CD4-positive, alpha-beta T cell treated with Interferon gamma for 1 hour (primary cell): Measurements from ENCODE around the gene PPTC7.
"Not testable (repeated sequence)": the region's sequence is repeated elsewhere in the genome, so short reads cannot be mapped to it uniquely, and the experiment has no call there.

Source experiments
- DNase-seq: peaks from one replicate; pipeline ENCODE4 v3.0.0-alpha.2; 2020

The PPTC7 gene, protein sequence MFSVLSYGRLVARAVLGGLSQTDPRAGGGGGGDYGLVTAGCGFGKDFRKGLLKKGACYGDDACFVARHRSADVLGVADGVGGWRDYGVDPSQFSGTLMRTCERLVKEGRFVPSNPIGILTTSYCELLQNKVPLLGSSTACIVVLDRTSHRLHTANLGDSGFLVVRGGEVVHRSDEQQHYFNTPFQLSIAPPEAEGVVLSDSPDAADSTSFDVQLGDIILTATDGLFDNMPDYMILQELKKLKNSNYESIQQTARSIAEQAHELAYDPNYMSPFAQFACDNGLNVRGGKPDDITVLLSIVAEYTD

DNA sequence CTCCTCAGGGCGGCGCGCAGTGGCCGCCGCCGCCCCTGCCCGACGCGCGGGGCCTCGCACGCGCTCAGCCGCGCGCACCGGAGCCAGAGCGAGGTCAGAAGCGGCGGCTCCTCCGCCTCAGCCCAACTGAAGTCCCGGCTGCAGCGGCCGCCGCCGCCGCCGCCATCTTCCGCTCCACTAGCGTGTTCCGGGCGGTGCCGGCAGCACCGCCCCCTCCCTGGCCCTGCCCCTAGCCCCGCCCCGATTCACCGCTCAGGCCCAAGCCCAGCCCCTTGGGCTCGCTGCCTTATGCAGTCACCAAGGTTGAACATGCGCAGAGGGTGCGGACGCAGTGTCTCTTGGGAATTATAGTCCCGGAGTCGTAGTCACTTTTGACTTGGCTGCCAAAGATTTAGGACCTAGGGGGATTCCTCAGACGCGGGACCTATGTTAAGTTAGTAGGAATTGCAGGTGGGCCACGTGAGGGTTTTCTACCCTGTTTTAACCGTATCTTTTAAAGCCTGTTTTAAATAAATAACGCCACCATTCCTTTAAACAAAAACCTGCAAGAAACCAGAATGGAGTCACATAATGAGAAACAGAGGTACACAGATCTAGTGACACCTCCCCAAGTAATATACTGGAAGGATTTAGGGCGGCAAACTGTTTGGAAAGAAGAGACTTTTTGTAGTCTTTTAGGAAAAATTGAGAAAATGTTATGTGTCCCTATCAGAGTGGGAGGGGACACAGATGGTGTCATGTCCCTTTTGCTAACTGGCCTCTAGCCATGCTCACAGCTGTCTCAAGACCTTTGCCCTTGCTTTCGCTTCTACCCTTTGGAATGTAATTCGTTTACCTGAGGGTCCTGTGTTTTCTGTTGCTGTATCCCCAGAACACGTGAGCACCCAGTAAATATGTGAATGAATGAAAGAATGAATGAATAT is at the start of gene PPTC7:
Gene PPTC7, minus strand, starts transcription at position 182 of the 923 bp plus-strand sequence. CDS start 287 bp downstream, outside the sequence.
- peak; percentile 96 for DNase-seq

DNA sequence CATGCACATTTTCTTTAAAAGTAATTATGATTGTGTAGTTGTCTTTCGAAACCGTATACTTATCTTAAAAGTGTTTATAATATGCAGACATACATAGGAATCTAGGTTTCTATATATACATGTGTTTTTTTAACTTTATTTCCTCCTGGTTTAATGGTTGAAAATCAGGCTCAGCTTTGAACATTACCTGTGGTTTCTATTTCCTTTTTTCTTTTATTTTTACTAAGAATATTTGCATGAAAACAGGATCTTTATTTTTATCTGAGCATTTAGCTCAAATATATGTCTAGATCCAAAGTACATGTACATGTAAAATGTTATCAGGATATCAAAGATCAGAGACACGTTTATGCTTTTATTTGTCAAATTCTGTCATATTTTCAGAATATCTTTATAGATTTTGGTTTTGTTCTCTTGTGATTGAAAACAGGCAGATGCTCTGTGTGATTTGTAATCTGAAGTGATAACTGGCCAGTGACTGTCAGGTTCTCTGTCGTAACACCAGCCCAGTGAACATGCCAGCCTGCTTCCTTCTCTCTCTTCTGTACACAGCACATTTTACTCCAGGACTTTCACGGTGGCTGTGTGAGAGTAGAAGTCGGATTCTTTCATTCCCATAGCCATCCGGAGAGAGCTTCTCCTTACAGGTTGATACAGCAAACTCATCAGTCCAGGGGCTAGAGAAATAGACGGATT is 44.5 kb upstream of the PPTC7 start:
- DNase-seq = no peak

DNA sequence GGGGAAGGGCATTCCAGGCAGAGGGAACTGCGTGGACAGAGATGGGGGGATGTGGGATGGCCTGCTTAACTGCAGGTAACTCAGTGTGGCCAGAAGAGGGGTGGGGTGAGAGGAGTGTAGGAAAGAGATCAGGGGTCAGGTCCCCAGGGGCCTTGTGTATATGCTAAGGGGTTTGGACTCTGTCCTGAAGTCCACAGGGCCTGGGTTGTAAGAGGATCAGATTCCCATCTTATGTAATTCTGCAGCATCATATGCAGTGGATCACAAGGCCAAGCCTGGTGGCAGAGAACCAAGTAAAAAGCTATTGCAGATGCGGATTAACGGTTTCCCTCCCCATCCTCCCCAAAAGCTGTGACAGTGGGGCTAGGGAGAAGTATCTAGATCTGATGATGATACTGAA is 39.5 kb upstream of the PPTC7 start:
- DNase-seq = no peak

DNA sequence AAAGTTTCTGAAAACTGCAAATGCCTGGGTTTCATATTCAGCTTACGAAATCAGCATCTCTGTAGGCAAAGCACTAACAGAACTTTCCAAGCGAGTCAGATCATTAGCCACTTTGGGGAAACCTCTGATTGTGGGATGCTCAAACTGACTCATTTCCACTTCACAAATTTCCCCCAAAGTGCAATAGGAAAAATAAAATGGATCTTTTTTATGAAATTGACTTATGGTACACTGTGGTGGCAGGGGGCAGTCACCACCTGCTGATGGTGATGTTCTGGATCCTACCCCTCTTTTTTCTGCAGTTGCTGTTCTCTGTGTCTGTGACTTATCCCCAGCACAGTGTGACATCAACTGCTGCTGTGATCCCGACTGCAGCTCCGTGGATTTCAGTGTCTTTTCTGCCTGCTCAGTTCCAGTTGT is 36.4 kb upstream of the PPTC7 start:
- DNase-seq = peak; percentile 20

DNA sequence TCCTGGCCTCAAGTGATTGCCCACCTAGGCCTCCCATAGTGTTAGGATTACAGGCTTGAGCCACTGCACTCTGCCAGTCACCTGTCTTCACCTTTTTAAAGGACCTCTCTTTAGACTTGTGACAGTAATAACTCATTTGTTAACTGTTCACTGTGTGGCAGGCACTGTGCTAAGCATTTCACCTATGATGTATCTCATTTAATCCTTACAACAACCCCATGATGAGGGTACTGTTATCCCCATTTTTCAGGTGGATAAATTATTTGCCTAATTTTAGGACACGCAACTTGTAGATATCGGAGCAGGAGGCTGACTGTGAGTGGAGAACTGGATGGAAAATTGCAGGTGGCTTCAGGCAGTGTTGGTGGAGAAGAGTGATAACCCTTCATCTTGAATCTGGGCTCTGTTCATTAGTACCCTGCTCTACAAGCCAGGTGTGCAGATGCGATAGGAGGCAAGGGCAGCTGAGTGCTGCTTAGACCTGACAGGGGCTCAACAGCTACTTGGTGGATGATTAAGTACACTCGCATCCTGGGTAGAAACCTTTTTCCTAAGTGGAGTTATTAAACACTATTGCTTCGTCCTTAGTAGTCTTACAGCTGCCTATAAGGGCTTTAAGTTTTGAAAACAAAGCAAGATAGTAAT is 33.5 kb upstream of the PPTC7 start:
- no peak for DNase-seq

DNA sequence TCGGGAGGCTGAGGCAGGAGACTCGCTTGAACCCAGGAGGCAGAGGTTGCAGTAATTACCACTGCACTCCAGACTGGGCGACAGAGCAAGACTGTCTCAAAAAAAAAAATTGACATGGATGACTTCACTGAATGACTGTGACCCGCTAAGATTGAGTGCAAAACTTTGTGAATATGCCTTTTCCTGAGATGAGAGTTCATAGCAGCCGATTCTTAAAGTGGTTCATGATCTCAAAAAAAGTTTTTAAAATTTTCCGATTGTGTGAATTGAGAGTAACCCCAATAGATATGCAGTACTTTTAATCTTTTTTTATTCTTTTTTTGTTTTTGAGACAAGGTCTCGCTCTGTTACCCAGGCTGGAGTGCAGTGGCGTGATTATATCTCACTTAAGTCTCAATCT is 32.1 kb upstream of the PPTC7 start:
- no peak for DNase-seq

DNA sequence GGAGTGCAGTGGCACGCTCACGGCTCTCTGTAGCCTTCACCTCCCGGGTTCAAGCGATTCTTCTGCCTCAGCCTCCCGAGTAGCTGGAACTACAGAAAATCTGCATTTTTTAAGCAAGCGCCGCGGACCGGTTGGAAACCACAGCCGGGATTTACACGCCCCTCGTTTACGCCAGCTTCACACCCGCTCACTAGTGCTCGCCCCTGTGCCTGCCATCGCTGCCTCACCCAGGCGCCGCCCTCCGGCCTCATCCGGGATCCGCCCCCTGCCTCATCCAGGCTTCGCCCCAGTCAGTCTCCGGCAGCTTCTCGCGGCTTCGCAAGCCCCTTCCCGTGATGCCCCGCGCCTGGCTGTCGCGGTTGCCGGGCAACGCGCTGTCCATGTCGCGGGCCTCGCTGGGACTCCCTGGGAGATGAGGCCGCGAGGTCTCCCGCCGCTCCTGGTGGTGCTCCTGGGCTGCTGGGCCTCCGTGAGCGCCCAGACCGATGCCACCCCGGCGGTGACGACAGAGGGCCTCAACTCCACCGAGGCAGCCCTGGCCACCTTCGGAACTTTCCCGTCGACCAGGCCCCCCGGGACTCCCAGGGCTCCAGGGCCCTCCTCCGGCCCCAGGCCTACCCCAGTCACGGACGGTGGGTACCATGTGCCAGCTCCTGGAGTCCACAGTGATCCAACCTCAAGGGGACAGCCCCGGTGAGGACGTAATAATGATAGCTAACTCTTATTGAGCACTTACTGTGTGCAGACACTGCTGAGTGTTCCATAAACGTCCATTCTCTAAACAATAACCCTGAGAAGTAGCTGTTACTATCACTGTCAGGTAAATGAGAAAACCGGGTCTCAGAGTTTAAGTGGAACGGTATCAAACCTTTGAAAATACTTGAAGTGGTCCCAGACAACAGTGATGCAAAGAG is 30.9 kb upstream of the PPTC7 start, which contains the start of gene TCTN1:
Gene TCTN1, plus strand, starts transcription at position 359 of the 914 bp plus-strand sequence. Its CDS starts 54 bp downstream, at position 413.
- peak; percentile 95 for DNase-seq

DNA sequence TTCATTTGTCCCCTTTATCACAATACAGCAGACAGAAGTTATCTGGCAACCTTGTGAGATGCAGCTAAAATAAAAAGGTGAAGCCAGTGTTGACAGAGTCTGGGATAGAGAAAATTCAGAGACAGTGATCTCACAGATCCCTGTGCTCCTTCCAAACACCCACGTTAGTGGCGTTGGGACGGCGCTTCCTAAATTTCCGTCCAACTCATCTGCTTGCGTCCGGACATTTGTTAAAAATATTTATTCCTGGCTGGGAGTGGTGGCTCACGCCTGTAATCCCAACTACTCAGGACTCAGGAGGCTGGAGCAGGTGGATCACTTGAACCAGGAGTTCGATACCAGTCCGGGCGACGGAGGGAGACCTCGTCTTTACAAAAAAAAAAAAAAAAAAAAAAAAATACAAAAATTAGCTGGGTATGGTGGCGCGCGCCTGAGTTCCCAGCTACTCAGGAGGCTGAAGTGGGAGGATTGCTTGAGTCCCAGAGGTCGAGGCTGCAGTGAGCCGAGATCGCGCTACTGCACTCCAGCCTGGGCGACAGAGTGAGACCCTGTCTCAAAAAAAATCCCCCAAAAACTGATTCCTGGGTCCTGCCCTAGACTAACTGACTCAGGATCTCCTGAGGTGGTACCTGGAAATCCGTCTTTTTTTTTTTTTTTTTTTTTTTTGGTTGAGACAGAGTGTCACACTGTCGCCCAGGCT is 30.1 kb upstream of the PPTC7 start:
- DNase-seq = no peak

DNA sequence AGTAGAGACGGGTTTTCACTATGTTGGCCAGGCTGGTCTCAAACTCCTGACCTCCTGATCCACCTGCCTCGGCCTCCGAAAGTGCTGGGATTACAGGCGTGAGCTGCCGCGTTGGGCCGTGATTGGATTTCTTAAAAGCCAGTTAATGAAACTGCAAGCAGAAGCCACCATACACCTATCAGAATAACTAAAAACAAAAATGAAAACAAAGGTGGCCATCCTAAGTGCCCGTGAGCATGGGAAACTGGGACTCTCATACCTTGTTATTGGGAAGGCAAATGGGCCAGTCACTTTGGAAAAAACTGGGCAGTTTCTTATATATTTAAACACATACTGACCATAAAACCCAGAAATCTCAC is 23.1 kb upstream of the PPTC7 start:
- DNase-seq = no peak

DNA sequence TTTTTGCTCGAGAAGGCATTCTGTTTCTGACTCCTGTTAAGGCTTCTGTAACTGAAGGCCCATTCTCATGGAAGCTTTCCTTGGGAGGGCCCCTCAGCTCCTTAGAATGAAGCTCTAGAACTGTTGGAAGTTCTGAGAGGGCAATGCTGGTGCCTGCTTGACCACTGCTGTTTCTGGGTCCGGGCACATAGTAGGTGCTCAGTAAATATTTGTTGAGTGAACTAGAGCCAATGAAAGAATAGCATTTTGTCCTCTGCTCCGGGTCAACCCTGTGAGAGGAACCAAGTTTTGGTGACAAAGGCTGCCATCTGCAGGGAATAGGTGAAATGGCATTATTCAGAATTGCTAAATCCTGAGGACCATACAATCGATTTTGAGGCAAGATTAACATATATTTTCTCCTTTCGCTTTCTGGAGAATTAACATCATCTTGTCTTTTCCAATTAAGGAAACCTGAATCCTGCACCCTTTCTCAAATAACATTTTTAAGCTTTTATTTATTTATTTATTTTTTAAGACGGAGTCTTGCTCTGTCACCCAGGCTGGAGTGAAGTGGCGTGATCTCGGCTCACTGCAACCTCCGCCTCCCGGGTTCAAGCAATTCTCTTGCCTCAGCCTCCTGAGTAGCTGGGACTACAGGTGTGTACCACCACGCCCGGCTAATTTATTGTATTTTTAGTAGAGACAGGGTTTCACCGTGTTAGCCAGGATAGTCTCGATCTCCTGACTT is 19.1 kb upstream of the PPTC7 start:
- peak; percentile 49 for DNase-seq

DNA sequence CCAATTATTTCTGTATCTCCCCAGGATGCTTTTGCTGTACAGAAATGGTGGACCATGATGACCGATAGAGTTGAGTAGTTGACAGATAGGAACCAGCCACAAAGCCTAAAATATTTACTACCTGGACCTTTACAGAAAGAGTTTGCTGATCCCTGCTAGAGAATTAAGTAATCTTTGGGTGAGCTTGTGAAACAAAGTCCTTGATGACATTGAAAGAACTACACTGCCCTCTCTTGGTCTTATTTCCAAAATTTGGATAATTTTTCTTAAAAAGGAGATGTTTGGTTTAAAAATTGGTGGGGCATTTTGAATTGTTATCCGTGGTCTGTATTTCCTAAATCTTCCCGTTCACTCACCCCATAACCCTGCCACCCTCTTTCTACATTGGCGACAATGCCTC is 17.1 kb upstream of the PPTC7 start:
- DNase-seq = no peak

DNA sequence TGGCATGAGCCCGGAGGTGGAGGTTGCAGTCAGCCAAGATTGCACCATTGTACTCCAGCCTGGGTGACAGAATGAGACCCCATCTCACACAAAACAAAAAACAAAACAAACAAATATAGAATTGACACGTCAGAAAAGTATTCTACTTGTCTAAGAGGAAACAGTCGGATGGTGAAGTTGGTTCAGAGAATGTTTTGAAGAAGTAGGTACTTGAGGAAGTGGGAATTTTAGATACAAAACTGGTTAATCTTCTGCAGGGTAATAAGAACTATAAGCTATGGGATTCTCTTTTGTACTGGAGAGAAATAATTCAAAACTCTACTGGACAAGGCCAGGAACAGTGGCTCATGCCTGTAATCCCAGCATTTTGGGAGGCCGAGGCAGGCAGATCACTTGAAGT is 16.2 kb upstream of the PPTC7 start:
- DNase-seq = no peak

DNA sequence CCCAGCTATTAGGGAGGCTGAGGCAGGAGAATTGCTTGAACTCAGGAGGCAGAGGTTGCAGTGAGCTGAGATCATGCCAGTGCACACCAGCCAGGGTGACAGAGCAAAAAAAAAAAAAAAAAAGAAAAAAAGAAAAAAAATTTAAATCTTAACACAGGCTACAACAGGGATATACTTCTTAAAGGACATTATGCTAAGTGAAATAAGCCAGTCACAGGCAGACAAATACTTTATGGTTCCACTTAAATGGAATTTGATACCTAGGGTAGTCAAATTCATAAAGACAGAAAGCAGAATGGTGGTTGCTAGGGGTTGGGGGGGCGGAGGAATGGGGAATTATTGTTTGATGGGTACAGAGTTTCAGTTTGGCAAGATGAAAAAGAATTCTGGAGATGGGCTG is 14.8 kb upstream of the PPTC7 start:
- DNase-seq = no peak

DNA sequence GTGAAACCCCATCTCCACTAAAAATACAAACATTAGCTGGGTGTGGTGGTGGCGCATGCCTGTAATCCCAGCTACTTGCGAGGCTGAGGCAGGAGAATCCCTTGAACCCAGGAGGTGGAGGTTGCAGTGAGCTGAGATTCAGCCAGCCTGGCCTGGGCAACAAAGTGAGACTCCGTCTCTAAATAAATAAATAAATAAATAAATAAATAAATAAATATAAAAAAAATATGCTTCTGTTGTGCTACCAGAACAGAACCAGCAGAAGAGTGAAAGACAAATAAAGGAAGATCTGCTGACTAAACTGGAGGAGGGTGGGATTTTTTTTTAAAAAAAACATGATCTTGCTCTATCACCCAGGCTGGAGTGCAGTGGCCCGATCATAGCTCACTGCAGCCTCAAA is 9.8 kb upstream of the PPTC7 start:
- DNase-seq = not testable (repeated sequence)

DNA sequence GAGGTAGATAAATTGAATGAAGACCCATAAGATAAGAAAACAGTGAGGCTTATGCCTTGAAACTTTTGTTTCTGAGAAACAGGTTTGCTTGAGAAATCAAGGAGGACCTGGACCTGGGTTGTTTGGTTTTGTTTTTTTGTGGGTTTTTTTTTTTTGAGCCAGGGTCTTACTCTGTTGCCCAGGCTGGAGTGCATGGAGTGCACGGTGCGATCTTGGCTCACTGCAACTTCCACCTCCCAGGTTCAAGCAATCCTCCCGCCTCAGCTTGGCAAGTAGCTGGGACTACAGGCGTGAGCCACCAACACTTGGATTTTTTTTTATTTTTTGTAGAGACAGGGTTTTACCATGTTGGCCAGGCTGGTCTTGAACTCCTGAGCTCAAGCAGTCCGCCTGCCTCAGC is 9.0 kb upstream of the PPTC7 start:
- no peak for DNase-seq

DNA sequence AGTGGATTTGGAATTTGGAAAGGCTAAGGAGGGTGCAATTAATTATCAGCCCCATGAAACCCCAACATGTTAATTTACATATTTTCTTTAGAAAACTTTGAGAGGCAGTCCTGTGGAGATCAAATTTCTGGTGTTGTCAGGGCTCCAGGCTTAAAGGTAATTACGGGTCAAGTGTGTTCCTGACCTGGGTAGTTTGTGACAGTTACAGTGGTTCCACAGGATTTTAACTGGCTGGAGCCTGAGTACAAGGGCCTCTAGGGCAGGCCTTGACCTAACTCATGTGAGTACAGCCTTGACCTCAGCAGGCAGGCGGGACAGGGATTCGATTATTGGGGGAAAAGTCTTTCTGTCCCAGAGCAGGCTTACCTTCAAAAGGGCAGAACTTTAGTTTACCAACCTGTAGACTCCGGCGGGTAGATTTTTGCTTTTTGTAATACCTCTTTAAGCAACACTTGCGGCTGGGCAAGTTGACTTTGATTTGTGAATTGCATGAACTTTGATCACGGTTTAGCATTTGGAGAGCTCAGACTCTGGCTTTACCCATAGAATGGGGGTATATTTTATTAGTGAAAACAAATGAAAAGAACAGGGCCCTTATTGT is 8.4 kb upstream of the PPTC7 start:
- no peak for DNase-seq

DNA sequence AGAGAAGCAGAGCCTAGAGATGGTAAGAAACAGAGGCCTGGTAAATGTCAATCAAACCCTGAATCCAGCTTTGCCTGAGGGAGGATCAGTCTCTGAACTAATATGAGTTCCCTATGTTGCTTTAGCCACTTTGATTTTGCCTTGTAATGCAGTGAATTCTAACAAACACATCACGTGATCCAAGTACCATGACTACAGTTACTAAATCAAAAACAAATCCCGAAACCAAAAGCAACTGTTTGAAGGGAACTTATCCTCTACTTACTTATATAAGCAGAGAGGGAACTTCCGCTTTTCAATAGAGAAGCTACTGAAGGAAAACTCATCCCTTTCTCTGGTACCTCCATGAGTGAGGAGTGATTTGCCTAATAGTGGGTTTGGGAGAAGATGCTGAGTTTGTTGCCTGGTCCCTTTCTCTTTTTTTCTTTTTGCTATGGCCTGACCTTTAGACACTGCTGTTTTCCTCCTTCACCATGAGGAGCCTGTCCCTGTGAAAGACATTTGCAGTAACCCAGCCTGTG is 7.7 kb upstream of the PPTC7 start:
- DNase-seq = no peak

DNA sequence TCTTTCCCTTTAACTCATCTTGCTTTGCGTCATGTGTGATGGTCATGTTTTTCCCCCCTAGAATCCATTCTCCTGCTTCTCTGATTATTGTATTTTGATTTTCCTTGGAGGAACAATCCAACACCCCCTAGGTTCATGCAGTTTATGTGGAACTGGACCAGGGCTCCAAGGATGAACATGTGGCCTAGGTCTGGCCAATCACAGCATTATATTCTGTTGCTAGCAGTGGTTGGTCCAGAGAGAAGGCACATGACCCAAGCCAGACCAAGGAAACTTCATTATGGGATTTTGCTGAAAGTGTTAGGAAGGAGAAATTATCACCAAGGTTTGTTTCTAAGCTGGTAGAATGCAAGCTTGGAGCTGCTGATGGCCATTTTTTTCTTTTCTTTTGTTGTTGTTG is 6.9 kb upstream of the PPTC7 start:
- no peak for DNase-seq

DNA sequence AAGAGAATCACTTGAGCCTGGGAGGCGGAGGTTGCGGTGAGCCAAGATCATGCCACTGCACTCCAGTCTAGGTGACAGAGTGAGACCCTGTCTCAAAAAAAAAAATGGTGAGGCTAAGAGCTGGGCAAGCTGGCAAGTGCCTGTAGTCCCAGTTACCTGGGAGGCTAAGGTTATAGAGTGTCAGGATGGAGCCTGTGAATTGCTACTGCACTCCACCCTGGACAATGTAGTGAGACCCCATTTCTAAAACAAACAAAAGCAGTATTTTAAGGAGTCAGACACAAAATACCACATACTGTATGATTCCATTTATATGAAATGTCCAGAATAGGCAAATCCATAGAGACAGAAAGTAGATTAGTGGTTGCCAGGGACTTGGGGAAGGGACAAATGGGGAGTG is 4.0 kb upstream of the PPTC7 start:
- DNase-seq = not testable (repeated sequence)
